Fibroblast of mammary gland (primary cell): Measurements from ENCODE around the gene ACADVL.

ENCODE experiments used
- DNase-seq: peaks from one replicate; pipeline ENCODE4 v3.0.0-alpha.2; 2010; ENCODE audit warnings: low read depth
- H3K4me3 ChIP-seq: 2 replicates; pipeline ENCODE4 v1.5.1; 2011; ENCODE audit warnings: low read depth, mild to moderate bottlenecking, low read length, moderate library complexity; ENCODE audit not compliant: control insufficient read depth
- TF ChIP-seq, protein P1 (sequence below): conservative IDR thresholded peaks from 2 replicates; pipeline ENCODE4 v1.5.1; 2011; ENCODE audit warnings: low read depth, low read length, inconsistent platforms; ENCODE audit not compliant: control insufficient read depth, insufficient read depth

Gene ACADVL

GRCh38 chr17:7239091-7240027 is 19.6 kb downstream of the ACADVL start, which contains the start of gene PHF23:
Gene PHF23 (minus strand): TSS chr17:7239457. CDS start chr17:7239279, 178 bp downstream.
- peak within 1 kb of the TSS; percentile 97 for H3K4me3 ChIP-seq
- peak; percentile 99 for DNase-seq
- TF ChIP-seq, protein P1, sequence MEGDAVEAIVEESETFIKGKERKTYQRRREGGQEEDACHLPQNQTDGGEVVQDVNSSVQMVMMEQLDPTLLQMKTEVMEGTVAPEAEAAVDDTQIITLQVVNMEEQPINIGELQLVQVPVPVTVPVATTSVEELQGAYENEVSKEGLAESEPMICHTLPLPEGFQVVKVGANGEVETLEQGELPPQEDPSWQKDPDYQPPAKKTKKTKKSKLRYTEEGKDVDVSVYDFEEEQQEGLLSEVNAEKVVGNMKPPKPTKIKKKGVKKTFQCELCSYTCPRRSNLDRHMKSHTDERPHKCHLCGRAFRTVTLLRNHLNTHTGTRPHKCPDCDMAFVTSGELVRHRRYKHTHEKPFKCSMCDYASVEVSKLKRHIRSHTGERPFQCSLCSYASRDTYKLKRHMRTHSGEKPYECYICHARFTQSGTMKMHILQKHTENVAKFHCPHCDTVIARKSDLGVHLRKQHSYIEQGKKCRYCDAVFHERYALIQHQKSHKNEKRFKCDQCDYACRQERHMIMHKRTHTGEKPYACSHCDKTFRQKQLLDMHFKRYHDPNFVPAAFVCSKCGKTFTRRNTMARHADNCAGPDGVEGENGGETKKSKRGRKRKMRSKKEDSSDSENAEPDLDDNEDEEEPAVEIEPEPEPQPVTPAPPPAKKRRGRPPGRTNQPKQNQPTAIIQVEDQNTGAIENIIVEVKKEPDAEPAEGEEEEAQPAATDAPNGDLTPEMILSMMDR = no peak

DNA sequence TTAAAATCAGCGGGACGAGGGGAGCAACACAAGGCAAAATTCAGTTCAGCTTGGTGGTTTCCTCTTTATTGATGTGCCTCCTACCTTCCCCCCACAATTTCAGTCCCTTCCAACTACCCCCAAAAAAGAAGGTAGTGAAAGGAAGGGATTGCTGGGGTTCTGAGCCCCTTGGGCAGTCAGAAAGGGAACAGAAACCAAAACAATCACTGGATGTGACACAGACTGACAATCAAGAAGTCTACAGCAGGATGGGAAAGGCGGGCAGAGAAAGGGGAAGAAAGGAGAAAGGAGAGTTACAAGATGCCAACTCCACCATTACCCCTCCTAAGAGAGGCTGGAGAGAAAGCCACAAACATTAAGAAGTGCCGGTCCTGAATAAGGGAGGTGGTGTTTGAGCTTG is 20.6 kb downstream of the ACADVL start:
- H3K4me3 ChIP-seq = peak overlapping the region; percentile 74
- TF ChIP-seq, protein P1 = no peak
- DNase-seq = no peak

- DNase-seq = no peak
- TF ChIP-seq, protein P1 = no peak
- H3K4me3 ChIP-seq = peak overlapping the region; percentile 74
Measured at GRCh38 chr17:7241090-7241733, 21.5 kb downstream of the ACADVL start.

- TF ChIP-seq, protein P1 = no peak
- peak; percentile 90 for DNase-seq
- peak within 1 kb of the TSS; percentile 74 for H3K4me3 ChIP-seq
Measured at GRCh38 chr17:7241783-7242716, 22.3 kb downstream of the ACADVL start, which contains the start of gene GABARAP. Gene GABARAP (minus strand): TSS chr17:7242449. CDS start chr17:7242330, 119 bp downstream.

GRCh38 chr17:7242717-7243452 is 23.1 kb downstream of the ACADVL start:
- H3K4me3 ChIP-seq = peak overlapping the region; percentile 74
- TF ChIP-seq, protein P1 = no peak
- peak; percentile 95 for DNase-seq
